HEK293 (cell line): ENCODE results near the gene CCHCR1.
A peak's percentile ranks its signal among the peaks of the same experiment; 100 is the strongest.

Experiments used
- ZNF121 ChIP-seq: fragments of 450-650 bp; formaldehyde crosslinking; IDR thresholded peaks from 2 replicates; pipeline ENCODE4 v1.5.1; 2016; ENCODE audit warnings: missing biosample characterization, missing genetic modification characterization
- TF ChIP-seq, protein P1 (sequence below): fragments of 450-650 bp; formaldehyde crosslinking; IDR thresholded peaks from 2 replicates; pipeline ENCODE4 v1.5.1; 2016; ENCODE audit warnings: missing biosample characterization, missing genetic modification characterization
- TF ChIP-seq, protein P2 (sequence below): fragments of 450-650 bp; formaldehyde crosslinking; IDR thresholded peaks from 2 replicates; pipeline ENCODE4 v1.5.1; 2016; ENCODE audit warnings: missing biosample characterization, missing genetic modification characterization
- TF ChIP-seq, protein P3 (sequence below): fragments of 450-650 bp; formaldehyde crosslinking; IDR thresholded peaks from 2 replicates; pipeline ENCODE4 v1.5.1; 2016; ENCODE audit warnings: missing biosample characterization, missing genetic modification characterization
- TF ChIP-seq, protein P4 (sequence below): fragments of 450-650 bp; formaldehyde crosslinking; IDR thresholded peaks from 2 replicates; pipeline ENCODE4 v1.5.1; 2016; ENCODE audit warnings: missing biosample characterization, missing genetic modification characterization

DNA sequence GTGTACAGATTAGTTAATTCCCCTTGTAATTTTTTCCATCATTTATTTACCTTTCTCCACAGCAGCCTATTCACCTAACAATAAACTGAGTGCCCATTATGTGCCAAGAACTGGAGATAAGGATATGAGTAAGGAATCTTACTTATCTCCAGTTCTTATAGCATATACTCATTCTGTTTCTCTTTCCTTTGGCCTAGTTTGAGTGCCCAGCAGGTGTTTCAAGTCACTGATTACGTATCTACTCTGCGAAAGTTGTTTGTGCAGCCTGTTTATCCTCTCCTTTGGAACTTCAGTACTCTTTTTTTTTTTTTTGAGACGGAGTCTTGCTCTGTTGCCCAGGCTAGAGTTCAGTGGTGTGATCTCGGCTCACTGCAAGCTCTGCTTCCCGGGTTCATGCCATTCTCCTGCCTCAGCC, 30.2 kb upstream of the CCHCR1 start:
- peak; percentile 92 for TF ChIP-seq ZNF121 (tag by site-specific recombination)
- TF ChIP-seq, protein P1, sequence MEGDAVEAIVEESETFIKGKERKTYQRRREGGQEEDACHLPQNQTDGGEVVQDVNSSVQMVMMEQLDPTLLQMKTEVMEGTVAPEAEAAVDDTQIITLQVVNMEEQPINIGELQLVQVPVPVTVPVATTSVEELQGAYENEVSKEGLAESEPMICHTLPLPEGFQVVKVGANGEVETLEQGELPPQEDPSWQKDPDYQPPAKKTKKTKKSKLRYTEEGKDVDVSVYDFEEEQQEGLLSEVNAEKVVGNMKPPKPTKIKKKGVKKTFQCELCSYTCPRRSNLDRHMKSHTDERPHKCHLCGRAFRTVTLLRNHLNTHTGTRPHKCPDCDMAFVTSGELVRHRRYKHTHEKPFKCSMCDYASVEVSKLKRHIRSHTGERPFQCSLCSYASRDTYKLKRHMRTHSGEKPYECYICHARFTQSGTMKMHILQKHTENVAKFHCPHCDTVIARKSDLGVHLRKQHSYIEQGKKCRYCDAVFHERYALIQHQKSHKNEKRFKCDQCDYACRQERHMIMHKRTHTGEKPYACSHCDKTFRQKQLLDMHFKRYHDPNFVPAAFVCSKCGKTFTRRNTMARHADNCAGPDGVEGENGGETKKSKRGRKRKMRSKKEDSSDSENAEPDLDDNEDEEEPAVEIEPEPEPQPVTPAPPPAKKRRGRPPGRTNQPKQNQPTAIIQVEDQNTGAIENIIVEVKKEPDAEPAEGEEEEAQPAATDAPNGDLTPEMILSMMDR (tag by site-specific recombination) = no peak
- TF ChIP-seq, protein P2, sequence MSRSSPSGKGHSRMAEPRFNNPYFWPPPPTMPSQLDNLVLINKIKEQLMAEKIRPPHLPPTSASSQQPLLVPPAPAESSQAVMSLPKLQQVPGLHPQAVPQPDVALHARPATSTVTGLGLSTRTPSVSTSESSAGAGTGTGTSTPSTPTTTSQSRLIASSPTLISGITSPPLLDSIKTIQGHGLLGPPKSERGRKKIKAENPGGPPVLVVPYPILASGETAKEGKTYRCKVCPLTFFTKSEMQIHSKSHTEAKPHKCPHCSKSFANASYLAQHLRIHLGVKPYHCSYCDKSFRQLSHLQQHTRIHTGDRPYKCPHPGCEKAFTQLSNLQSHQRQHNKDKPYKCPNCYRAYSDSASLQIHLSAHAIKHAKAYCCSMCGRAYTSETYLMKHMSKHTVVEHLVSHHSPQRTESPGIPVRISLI (tag by site-specific recombination) = 0 out of 2 replicates have a peak, but pooled peaks have one; percentile 18
- TF ChIP-seq, protein P3, sequence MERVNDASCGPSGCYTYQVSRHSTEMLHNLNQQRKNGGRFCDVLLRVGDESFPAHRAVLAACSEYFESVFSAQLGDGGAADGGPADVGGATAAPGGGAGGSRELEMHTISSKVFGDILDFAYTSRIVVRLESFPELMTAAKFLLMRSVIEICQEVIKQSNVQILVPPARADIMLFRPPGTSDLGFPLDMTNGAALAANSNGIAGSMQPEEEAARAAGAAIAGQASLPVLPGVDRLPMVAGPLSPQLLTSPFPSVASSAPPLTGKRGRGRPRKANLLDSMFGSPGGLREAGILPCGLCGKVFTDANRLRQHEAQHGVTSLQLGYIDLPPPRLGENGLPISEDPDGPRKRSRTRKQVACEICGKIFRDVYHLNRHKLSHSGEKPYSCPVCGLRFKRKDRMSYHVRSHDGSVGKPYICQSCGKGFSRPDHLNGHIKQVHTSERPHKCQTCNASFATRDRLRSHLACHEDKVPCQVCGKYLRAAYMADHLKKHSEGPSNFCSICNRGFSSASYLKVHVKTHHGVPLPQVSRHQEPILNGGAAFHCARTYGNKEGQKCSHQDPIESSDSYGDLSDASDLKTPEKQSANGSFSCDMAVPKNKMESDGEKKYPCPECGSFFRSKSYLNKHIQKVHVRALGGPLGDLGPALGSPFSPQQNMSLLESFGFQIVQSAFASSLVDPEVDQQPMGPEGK (tag by site-specific recombination) = no peak
- TF ChIP-seq, protein P4, sequence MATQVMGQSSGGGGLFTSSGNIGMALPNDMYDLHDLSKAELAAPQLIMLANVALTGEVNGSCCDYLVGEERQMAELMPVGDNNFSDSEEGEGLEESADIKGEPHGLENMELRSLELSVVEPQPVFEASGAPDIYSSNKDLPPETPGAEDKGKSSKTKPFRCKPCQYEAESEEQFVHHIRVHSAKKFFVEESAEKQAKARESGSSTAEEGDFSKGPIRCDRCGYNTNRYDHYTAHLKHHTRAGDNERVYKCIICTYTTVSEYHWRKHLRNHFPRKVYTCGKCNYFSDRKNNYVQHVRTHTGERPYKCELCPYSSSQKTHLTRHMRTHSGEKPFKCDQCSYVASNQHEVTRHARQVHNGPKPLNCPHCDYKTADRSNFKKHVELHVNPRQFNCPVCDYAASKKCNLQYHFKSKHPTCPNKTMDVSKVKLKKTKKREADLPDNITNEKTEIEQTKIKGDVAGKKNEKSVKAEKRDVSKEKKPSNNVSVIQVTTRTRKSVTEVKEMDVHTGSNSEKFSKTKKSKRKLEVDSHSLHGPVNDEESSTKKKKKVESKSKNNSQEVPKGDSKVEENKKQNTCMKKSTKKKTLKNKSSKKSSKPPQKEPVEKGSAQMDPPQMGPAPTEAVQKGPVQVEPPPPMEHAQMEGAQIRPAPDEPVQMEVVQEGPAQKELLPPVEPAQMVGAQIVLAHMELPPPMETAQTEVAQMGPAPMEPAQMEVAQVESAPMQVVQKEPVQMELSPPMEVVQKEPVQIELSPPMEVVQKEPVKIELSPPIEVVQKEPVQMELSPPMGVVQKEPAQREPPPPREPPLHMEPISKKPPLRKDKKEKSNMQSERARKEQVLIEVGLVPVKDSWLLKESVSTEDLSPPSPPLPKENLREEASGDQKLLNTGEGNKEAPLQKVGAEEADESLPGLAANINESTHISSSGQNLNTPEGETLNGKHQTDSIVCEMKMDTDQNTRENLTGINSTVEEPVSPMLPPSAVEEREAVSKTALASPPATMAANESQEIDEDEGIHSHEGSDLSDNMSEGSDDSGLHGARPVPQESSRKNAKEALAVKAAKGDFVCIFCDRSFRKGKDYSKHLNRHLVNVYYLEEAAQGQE (tag by site-specific recombination) = no peak
